Neutrophil (primary cell): Measurements from ENCODE around the gene EXD2.
"Not testable (repeated sequence)": the region's sequence is repeated elsewhere in the genome, so short reads cannot be mapped to it uniquely, and the experiment has no call there.

ENCODE experiments used
- H3K27ac ChIP-seq: fragments of 200-600 bp; sonication (generic); 2 replicates; pipeline ENCODE4 v1.5.1; 2016; ENCODE audit warnings: mild to moderate bottlenecking, moderate library complexity
- H3K27me3 ChIP-seq: fragments of 200-600 bp; sonication (generic); 2 replicates; pipeline ENCODE4 v1.6.0; 2016; ENCODE audit warnings: mild to moderate bottlenecking
- H3K36me3 ChIP-seq: fragments of 200-600 bp; sonication (generic); 2 replicates; pipeline ENCODE4 v1.5.1; 2017
- H3K4me1 ChIP-seq, 2 experiments: fragments of 200-600 bp in 1 of 2; sonication (generic) in 1 of 2; 1 replicate in 1 of 2; 2 replicates in 1 of 2; pipeline versions ENCODE4 v1.5.1 to v1.6.1; 2013 to 2016; ENCODE audit warnings: low read depth in 1 of 2, low read length in 1 of 2, mild to moderate bottlenecking in 1 of 2, moderate library complexity in 1 of 2; ENCODE audit not compliant: control insufficient read depth in 1 of 2, insufficient read depth in 1 of 2
- H3K4me3 ChIP-seq, 2 experiments: fragments of 200-600 bp in 1 of 2; sonication (generic) in 1 of 2; 1 replicate in 1 of 2; 2 replicates in 1 of 2; pipeline ENCODE4 v1.5.1; 2013 to 2016; ENCODE audit warnings: low read depth in 1 of 2, low read length in 1 of 2, mild to moderate bottlenecking in 1 of 2, moderate library complexity in 1 of 2
- H3K9me3 ChIP-seq: fragments of 200-600 bp; sonication (generic); 2 replicates; pipeline ENCODE4 v1.5.1; 2016
- CTCF ChIP-seq: fragments of 200-600 bp; sonication (generic); IDR thresholded peaks from 2 replicates; pipeline ENCODE4 v1.5.1; 2016; ENCODE audit warnings: antibody characterized with exemption

The EXD2 gene

GRCh38 chr14:69199786-69200185, 8.5 kb downstream of the EXD2 start:
- no peaks in the 10 kb centered on the region for H3K4me1 ChIP-seq
- no peaks in the 10 kb centered on the region for H3K27me3 ChIP-seq
- no peaks in the 10 kb centered on the region for H3K36me3 ChIP-seq
- no peaks in the 10 kb centered on the region for H3K9me3 ChIP-seq
- no peak overlapping the region for H3K27ac ChIP-seq
- no peak overlapping the region for H3K4me3 ChIP-seq
- no peak for TF ChIP-seq CTCF

- H3K4me1 ChIP-seq, result no peaks in the 10 kb centered on the region
These were observed 13.5 kb downstream of the EXD2 start for GRCh38 chr14:69204753-69205152.

GRCh38 chr14:69207435-69208041, 16.2 kb downstream of the EXD2 start:
- H3K4me3 ChIP-seq, result no peak overlapping the region
- H3K27me3 ChIP-seq, result no peaks in the 10 kb centered on the region
- H3K27ac ChIP-seq, result no peak overlapping the region
- H3K9me3 ChIP-seq, result no peaks in the 10 kb centered on the region
- H3K36me3 ChIP-seq, result no peaks in the 10 kb centered on the region
- H3K4me1 ChIP-seq, result no peaks in the 10 kb centered on the region
- TF ChIP-seq CTCF, result no peak

More at GRCh38 chr14:69204753-69205152, 13.5 kb downstream of the EXD2 start:
- Histone ChIP-seq H3K27me3 (no peaks in the 10 kb centered on the region), H3K36me3 (no peaks in the 10 kb centered on the region), H3K4me3 (no peak overlapping the region), H3K9me3 (no peaks in the 10 kb centered on the region), H3K27ac (no peak overlapping the region)
- no peak for TF ChIP-seq CTCF

GRCh38 chr14:69208666-69209065, 17.4 kb downstream of the EXD2 start:
- Histone ChIP-seq H3K4me1 (no peaks in the 10 kb centered on the region), H3K9me3 (no peaks in the 10 kb centered on the region), H3K4me3 (no peak overlapping the region), H3K27me3 (no peaks in the 10 kb centered on the region), H3K27ac (no peak overlapping the region), H3K36me3 (no peaks in the 10 kb centered on the region)
- TF ChIP-seq CTCF, result no peak

- TF ChIP-seq CTCF, result no peak
- Histone ChIP-seq H3K4me1 (no peaks in the 10 kb centered on the region), H3K9me3 (no peaks in the 10 kb centered on the region), H3K36me3 (no peaks in the 10 kb centered on the region), H3K27me3 (no peaks in the 10 kb centered on the region), H3K27ac (no peak overlapping the region), H3K4me3 (no peak overlapping the region)
These were observed 23.1 kb downstream of the EXD2 start for GRCh38 chr14:69214393-69214792.

GRCh38 chr14:69217663-69218062, 26.4 kb downstream of the EXD2 start:
- H3K36me3 ChIP-seq, H3K27me3 ChIP-seq, H3K4me1 ChIP-seq, H3K9me3 ChIP-seq, H3K4me3 ChIP-seq, H3K27ac ChIP-seq: not testable (repeated sequence)
